Ovary (tissue), 9 donors: ENCODE data around the gene PPARA. TPM values are rescaled to one million over a fixed set of nuclear protein-coding genes. Genes with fewer than 3 reads are reported as not detected.
"Not testable (repeated sequence)": the region's sequence is repeated elsewhere in the genome, so short reads cannot be mapped to it uniquely, and the experiment has no call there.

Experiments used
- DNase-seq, 5 donors: peaks; one replicate each; pipeline ENCODE4 v3.0.0-alpha.2; 2019 to 2020
- H3K27ac ChIP-seq, 2 donors: fragments of 200-600 bp; one replicate each; pipeline versions ENCODE4 v1.5.1 to v1.8.0; 2019 to 2022
- H3K27me3 ChIP-seq: fragments of 200-600 bp; one replicate; pipeline ENCODE4 v1.8.0; 2022
- H3K36me3 ChIP-seq: fragments of 200-600 bp; sonication (generic); one replicate; pipeline ENCODE4 v1.5.1; 2019
- H3K4me1 ChIP-seq: one replicate; pipeline ENCODE4 v1.8.1; 2013; ENCODE audit warnings: mild to moderate bottlenecking, moderate library complexity; ENCODE audit not compliant: insufficient read depth
- H3K4me3 ChIP-seq: fragments of 200-600 bp; sonication (generic); one replicate; pipeline ENCODE4 v1.5.1; 2017
- H3K9me3 ChIP-seq, 2 donors: fragments of 200-600 bp in 1 of 2; sonication (generic) in 1 of 2; one replicate each; pipeline versions ENCODE4 v1.5.1 to v1.8.1; 2013 to 2019; ENCODE audit warnings: mild to moderate bottlenecking in 1 of 2, moderate library complexity in 1 of 2
- EP300 ChIP-seq: sonication (generic); formaldehyde crosslinking; IDR thresholded peaks from one replicate; pipeline ENCODE4 v1.6.1; 2017; ENCODE audit warnings: antibody characterized with exemption
- POLR2A ChIP-seq: fragments of 450-650 bp; IDR thresholded peaks from one replicate; pipeline ENCODE4 v1.6.1; 2017; ENCODE audit warnings: antibody characterized with exemption, mild to moderate bottlenecking, moderate library complexity
- WGBS, 3 donors: extraction: QIAGEN DNeasy Blood & Tissue Kit in 1 of 3; methylation state at CpG; one replicate each; pipeline versions ENCODE4 v1.1.5 to v1.1.7; 2013 to 2017; 5-methylcytosine and 5-hydroxymethylcytosine counted together
- intact Hi-C, 4 donors: fragments of 100-400 bp; cut with DNase I; formaldehyde crosslinking; loops; one replicate each; pipeline versions ENCODE4 v1.11.0 to v1.15.1; 2022 to 2023
- polyA plus RNA-seq, 2 donors: library from polyadenylated mRNA; stranded (reverse); fragments of 200-250 nt in 1 of 2; fragments of 350-450 nt in 1 of 2; fragmentation: Illumina TruSeq in 1 of 2; extraction: RNeasy Lipid Tissue Mini Kit (QIAGEN cat#74804) in 1 of 2; gene quantifications; one replicate each; pipeline ENCODE4 v1.2.3, GENCODE V29; 2013 to 2014
- total RNA-seq, 7 donors: library from RNA; depleted of rRNA in 2 of 7; stranded (reverse); fragments of >200 nt in 2 of 7; fragmentation: NEBNext Ultra II Directional in 3 of 7; extraction: Animal tissue kit (Norgen Biotek cat#: 25700) in 3 of 7; gene quantifications; one replicate each; pipeline versions ENCODE4 v1.1.0 to v1.2.4, GENCODE V29; 2016 to 2023
- TF ChIP-seq, protein P1 (sequence below), 3 donors: fragments of 450-650 bp in 2 of 3; fragments of 200-600 bp in 1 of 3; IDR thresholded peaks; one replicate each; pipeline versions ENCODE4 v1.5.1 to v1.8.0; 2016 to 2022; ENCODE audit warnings: antibody characterized with exemption in 3 of 3, mild to moderate bottlenecking in 1 of 3
- donor health status: DM: no; HTN: no; CAD: no; lungs with moderate emphysema.
- donor health status: DM: no; HTN: no; CAD: no.
- donor health status: Bipolar disorder and iron deficiency.
- donor health status: DM: yes; HTN: yes; CAD: no.
- donor health status: DM: no; HTN: no; CAD: no.
- donor health status: DM: yes; HTN: yes; CAD: no.

PPARA gene
- total and polyA plus RNA-seq, 9 donors = 9.7 to 41.0 (median 29.9) TPM

DNA sequence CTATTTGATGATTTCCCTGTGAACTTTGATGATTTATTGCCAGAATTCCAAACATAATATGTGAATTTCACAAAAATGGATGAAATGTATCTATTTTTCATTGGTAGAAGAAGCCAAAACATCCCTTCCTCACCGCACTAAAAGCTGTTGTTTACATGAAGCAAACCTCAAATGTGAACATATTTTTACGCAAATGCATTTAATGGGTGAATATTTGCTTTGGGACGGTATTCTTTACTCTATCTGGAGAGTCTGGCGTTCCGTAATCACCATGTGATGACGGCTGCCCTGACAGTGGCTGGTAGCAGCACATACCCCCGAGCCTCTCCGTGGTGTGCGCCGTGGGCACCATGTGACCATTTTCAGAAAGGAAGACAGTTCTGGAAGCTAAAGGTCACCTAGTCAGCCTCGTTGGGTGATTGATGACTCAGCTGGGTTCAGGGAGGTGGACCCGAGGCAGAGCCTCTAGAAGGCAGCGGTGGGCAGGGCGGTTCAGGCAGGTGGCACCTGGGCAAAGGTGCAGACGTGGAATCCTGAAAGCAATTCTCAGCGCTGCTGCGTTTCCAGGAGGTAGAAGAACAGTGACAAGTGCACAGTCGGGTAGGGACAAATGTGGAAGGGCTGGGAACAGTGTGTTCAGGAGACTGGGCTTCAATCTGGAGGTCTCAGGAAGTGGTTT lies 45.3 kb downstream of the PPARA start:
- no peak for TF ChIP-seq EP300
- TF ChIP-seq POLR2A = no peak
- TF ChIP-seq, protein P1, sequence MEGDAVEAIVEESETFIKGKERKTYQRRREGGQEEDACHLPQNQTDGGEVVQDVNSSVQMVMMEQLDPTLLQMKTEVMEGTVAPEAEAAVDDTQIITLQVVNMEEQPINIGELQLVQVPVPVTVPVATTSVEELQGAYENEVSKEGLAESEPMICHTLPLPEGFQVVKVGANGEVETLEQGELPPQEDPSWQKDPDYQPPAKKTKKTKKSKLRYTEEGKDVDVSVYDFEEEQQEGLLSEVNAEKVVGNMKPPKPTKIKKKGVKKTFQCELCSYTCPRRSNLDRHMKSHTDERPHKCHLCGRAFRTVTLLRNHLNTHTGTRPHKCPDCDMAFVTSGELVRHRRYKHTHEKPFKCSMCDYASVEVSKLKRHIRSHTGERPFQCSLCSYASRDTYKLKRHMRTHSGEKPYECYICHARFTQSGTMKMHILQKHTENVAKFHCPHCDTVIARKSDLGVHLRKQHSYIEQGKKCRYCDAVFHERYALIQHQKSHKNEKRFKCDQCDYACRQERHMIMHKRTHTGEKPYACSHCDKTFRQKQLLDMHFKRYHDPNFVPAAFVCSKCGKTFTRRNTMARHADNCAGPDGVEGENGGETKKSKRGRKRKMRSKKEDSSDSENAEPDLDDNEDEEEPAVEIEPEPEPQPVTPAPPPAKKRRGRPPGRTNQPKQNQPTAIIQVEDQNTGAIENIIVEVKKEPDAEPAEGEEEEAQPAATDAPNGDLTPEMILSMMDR (IDR thresholded peaks at IDR 0.05) = no peak
- 54 to 71% (median 61%) methylated on average over 18 of the region's 18 CpGs for WGBS, 3 donors
- Histone ChIP-seq H3K27ac (peak overlapping the region in 1 of 2 donors; percentile 19), H3K4me3 (no peak overlapping the region), H3K4me1 (peaks cover 5% of the 10 kb centered on the region), H3K27me3 (no peaks in the 10 kb centered on the region), H3K9me3 (no peaks in the 10 kb centered on the region), H3K36me3 (no peaks in the 10 kb centered on the region)
- intact Hi-C loops = no loop called here
- no peak for DNase-seq

DNA sequence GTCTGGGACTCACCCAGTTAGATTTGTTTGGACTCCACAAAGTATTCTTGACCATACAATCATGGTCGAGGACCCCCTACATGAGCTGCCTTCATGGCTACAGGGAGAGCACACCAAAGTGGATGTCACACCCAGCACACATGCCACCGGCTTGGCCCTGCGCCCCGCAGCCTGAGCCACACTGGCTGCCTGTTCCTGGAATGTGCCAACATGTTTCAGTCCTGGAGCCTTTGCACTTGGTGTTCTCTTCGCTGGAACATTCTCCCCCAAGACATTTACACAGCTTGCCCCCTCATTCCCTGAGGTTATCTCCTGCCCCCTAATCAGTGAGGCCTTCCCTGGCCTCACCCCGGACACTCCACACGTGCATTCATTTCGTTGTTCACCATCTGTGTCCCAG lies 46.0 kb downstream of the PPARA start:
- peaks cover 5% of the 10 kb centered on the region for H3K4me1 ChIP-seq
- no peak for TF ChIP-seq POLR2A
- TF ChIP-seq, protein P1 (IDR thresholded peaks at IDR 0.05) = no peak
- no peak for TF ChIP-seq EP300
- DNase-seq = no peak
- no peaks in the 10 kb centered on the region for H3K9me3 ChIP-seq
- no peaks in the 10 kb centered on the region for H3K36me3 ChIP-seq
- 77 to 86% (median 81%) methylated on average over 8 of the region's 8 CpGs for WGBS, 3 donors
- H3K4me3 ChIP-seq = no peak overlapping the region
- no peaks in the 10 kb centered on the region for H3K27me3 ChIP-seq
- intact Hi-C loops = no loop called here
- H3K27ac ChIP-seq = no peak overlapping the region

DNA sequence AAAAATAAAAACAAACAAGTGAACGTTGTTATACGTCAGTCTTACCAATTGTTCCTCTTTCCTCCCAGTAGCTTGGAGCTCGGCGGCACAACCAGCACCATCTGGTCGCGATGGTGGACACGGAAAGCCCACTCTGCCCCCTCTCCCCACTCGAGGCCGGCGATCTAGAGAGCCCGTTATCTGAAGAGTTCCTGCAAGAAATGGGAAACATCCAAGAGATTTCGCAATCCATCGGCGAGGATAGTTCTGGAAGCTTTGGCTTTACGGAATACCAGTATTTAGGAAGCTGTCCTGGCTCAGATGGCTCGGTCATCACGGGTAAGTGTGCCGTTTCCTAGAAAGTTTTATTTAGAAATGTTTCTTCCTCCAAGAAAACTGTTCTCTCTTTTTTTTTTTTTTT lies 47.9 kb downstream of the PPARA start:
- Histone ChIP-seq H3K9me3 (no peaks in the 10 kb centered on the region), H3K4me1 (peaks cover 5% of the 10 kb centered on the region), H3K27me3 (no peaks in the 10 kb centered on the region), H3K27ac (no peak overlapping the region), H3K4me3 (no peak overlapping the region), H3K36me3 (no peaks in the 10 kb centered on the region)
- DNase-seq = peak in 2 of 5 donors; percentile 30 to 34
- TF ChIP-seq, protein P1 (IDR thresholded peaks at IDR 0.05) = no peak
- no peak for TF ChIP-seq EP300
- intact Hi-C loops = no loop called here
- 84 to 91% (median 85%) methylated on average over 18 of the region's 18 CpGs for WGBS, 3 donors

DNA sequence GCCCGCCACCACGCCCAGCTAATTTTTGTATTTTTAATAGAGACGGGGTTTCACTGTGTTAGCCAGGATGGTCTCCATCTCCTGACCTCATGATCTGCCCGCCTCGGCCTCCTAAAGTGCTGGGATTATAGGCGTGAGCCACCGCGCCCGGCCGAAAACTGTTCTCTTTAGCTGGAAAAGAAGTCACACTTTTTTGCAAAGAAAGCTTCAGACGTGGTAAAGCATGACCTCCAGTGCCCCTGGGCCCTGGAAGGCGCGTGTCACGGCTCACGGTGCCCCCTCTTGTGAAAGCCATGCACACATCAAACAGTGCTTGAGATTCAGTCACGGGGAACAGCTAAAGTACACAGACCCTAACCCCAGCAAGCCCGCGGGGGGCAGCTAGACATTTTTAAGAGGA lies 48.5 kb downstream of the PPARA start:
- WGBS, 3 donors = 95 to 97% (median 95%) methylated on average over 18 of the region's 18 CpGs

DNA sequence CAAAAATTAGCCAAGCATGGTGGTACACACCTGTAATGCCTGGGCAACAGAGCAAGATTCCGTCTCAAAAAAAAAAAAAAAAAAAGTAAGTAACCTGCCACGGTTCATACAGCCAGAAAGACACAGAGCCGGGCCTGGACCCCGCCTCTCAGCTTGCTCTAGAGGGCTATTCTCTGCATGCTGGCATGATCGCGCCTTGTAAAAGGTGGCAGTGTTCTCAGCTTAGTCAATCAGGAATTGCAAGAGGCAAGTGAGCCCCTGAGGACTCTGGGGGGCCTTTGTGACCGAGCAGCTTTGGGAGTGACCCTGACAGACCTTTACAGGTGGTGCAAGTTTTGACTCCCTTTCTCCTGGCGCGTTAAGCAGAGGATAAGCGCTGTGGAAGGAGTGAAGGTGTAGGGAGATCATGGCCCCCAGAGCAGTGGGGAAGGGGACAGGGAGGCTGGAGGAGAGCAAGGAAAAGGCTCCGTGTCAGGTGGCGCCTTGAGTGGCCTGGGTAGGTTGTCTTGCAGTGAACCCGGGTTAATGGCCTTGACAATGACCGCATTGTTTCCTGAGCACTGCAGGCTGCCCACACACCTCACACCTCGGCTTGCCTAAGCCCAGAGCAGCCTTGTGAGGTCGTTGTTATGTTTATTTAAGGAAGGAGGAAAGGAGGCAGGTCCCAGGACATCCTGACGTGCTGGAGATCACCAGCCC lies 50.9 kb downstream of the PPARA start:
- TF ChIP-seq POLR2A (no peak), EP300 (no peak)
- TF ChIP-seq, protein P1 (IDR thresholded peaks at IDR 0.05) = no peak
- H3K27me3 ChIP-seq = no peaks in the 10 kb centered on the region
- H3K36me3 ChIP-seq = no peaks in the 10 kb centered on the region
- no peak overlapping the region for H3K27ac ChIP-seq
- WGBS, 3 donors = 68 to 73% (median 69%) methylated on average over 17 of the region's 17 CpGs
- H3K4me1 ChIP-seq = peaks cover 1% of the 10 kb centered on the region
- no peak for DNase-seq
- intact Hi-C loops = no loop called here
- H3K9me3 ChIP-seq = no peaks in the 10 kb centered on the region
- no peak overlapping the region for H3K4me3 ChIP-seq

More for the DNA sequence above, 48.5 kb downstream of the PPARA start:
- H3K27me3 ChIP-seq, H3K27ac ChIP-seq, H3K4me1 ChIP-seq, H3K4me3 ChIP-seq, DNase-seq, H3K9me3 ChIP-seq, intact Hi-C loops, H3K36me3 ChIP-seq: not testable (repeated sequence)
